ENCODE results near the gene SPAG6.
A peak's percentile ranks its signal among the peaks of the same experiment; 100 is the strongest.

SPAG6 gene

GRCh38 chr10:22321156-22321923 is 24.0 kb upstream of the SPAG6 start:
- peak overlapping the region; percentile 77 for H3K4me3 ChIP-seq (ENCODE audit: low read depth, low read length)
- no peak for DNase-seq (ENCODE audit: low read depth)

GRCh38 chr10:22321924-22322640 is 23.2 kb upstream of the SPAG6 start:
- peak overlapping the region; percentile 71 for H3K4me3 ChIP-seq (ENCODE audit: low read depth, low read length)

GRCh38 chr10:22322641-22323160 is 22.6 kb upstream of the SPAG6 start:
- H3K4me3 ChIP-seq (ENCODE audit: low read depth, low read length), result peak overlapping the region; percentile 71
- no peak for DNase-seq (ENCODE audit: low read depth)

More at GRCh38 chr10:22321924-22322640, 23.2 kb upstream of the SPAG6 start:
- DNase-seq (ENCODE audit: low read depth), result no peak

- H3K4me3 ChIP-seq (ENCODE audit: low read depth, low read length), result no peak overlapping the region
- no peak for DNase-seq (ENCODE audit: low read depth)
Measured at GRCh38 chr10:22323538-22324305, 21.6 kb upstream of the SPAG6 start.

- H3K4me3 ChIP-seq (ENCODE audit: low read depth, low read length), result peak overlapping the region; percentile 61
Measured at GRCh38 chr10:22324413-22324812, 20.9 kb upstream of the SPAG6 start.

GRCh38 chr10:22324893-22325271 is 20.4 kb upstream of the SPAG6 start:
- DNase-seq (ENCODE audit: low read depth), result no peak
- peak overlapping the region; percentile 61 for H3K4me3 ChIP-seq (ENCODE audit: low read depth, low read length)

More at GRCh38 chr10:22324413-22324812, 20.9 kb upstream of the SPAG6 start:
- DNase-seq (ENCODE audit: low read depth), result no peak

- no peak for DNase-seq (ENCODE audit: low read depth)
Measured at GRCh38 chr10:22325272-22326144, 19.8 kb upstream of the SPAG6 start.

GRCh38 chr10:22326145-22326702 is 19.1 kb upstream of the SPAG6 start:
- H3K4me3 ChIP-seq (ENCODE audit: low read depth, low read length), result peak overlapping the region; percentile 61
- no peak for DNase-seq (ENCODE audit: low read depth)

More at GRCh38 chr10:22325272-22326144, 19.8 kb upstream of the SPAG6 start:
- peak overlapping the region; percentile 61 for H3K4me3 ChIP-seq (ENCODE audit: low read depth, low read length)

- no peak for DNase-seq (ENCODE audit: low read depth)
- no peak overlapping the region for H3K4me3 ChIP-seq (ENCODE audit: low read depth, low read length)
Measured at GRCh38 chr10:22329150-22329549, 16.1 kb upstream of the SPAG6 start.

GRCh38 chr10:22332116-22332692 is 13.1 kb upstream of the SPAG6 start:
- no peak for DNase-seq (ENCODE audit: low read depth)
- no peak overlapping the region for H3K4me3 ChIP-seq (ENCODE audit: low read depth, low read length)

- no peak overlapping the region for H3K4me3 ChIP-seq (ENCODE audit: low read depth, low read length)
- no peak for DNase-seq (ENCODE audit: low read depth)
Measured at GRCh38 chr10:22333167-22333974, 11.9 kb upstream of the SPAG6 start.

GRCh38 chr10:22333975-22334282 is 11.4 kb upstream of the SPAG6 start:
- DNase-seq (ENCODE audit: low read depth), result no peak
- H3K4me3 ChIP-seq (ENCODE audit: low read depth, low read length), result no peak overlapping the region

- H3K4me3 ChIP-seq (ENCODE audit: low read depth, low read length), result peak overlapping the region; percentile 45
- no peak for DNase-seq (ENCODE audit: low read depth)
Measured at GRCh38 chr10:22334414-22335172, 10.7 kb upstream of the SPAG6 start.

GRCh38 chr10:22335173-22335933 is 9.9 kb upstream of the SPAG6 start:
- peak overlapping the region; percentile 45 for H3K4me3 ChIP-seq (ENCODE audit: low read depth, low read length)
- no peak for DNase-seq (ENCODE audit: low read depth)

GRCh38 chr10:22338185-22338900 is 7.0 kb upstream of the SPAG6 start:
- DNase-seq (ENCODE audit: low read depth), result no peak
- no peak overlapping the region for H3K4me3 ChIP-seq (ENCODE audit: low read depth, low read length)

GRCh38 chr10:22338931-22339330 is 6.4 kb upstream of the SPAG6 start:
- H3K4me3 ChIP-seq (ENCODE audit: low read depth, low read length), result no peak overlapping the region
- DNase-seq (ENCODE audit: low read depth), result no peak
